H1 (cell line): ENCODE results near the gene IFT172. TPM values are rescaled to one million over a fixed set of nuclear protein-coding genes. Genes with fewer than 3 reads are reported as not detected.

Experiments used
- CTCF ChIP-seq, 3 experiments: IDR thresholded peaks; 1 replicate in 2 of 3; 2 replicates in 1 of 3; pipeline versions ENCODE4 v1.5.1 to v1.6.1; 2011; ENCODE audit warnings: low read length in 3 of 3, mild to moderate bottlenecking in 3 of 3, inconsistent platforms in 2 of 3, low read depth in 1 of 3, moderate library complexity in 1 of 3; ENCODE audit not compliant: insufficient read depth in 1 of 3; ENCODE audit errors: control extremely low read depth in 1 of 3
- E2F6 ChIP-seq: IDR thresholded peaks from 2 replicates; pipeline ENCODE4 v1.6.1; 2012; ENCODE audit warnings: inconsistent platforms
- RBBP5 ChIP-seq: IDR thresholded peaks from 2 replicates; pipeline ENCODE4 v1.7.1; 2012; ENCODE audit warnings: low read depth, mild to moderate bottlenecking, inconsistent platforms, low read length, moderate library complexity, borderline replicate concordance
- TAF1 ChIP-seq: IDR thresholded peaks from 2 replicates; pipeline ENCODE4 v1.6.1; 2011; ENCODE audit warnings: mild to moderate bottlenecking, low read depth, low read length
- TAF7 ChIP-seq: optimal IDR thresholded peaks from 2 replicates; pipeline ENCODE3; 2011; ENCODE audit warnings: low read depth, mild to moderate bottlenecking, inconsistent platforms, low read length, moderate library complexity, borderline replicate concordance
- polyA plus RNA-seq, 7 experiments: library from polyadenylated mRNA; depleted of rRNA in 3 of 7; stranded (reverse) in 5 of 7; unstranded in 2 of 7; fragments of >200 nt in 5 of 7; fragments of 200-250 nt in 2 of 7; gene quantifications; 1 replicate in 5 of 7; 2 replicates in 1 of 7; 4 replicates in 1 of 7; pipeline versions ENCODE4 v1.2.1 to v1.2.3, GENCODE V29; 2011 to 2013; ENCODE audit warnings: missing spikeins in 2 of 7, mixed read lengths in 2 of 7
- total RNA-seq: library from RNA; stranded (reverse); fragmentation: NEBNext Ultra II Directional; extraction: Animal tissue kit (Norgen Biotek cat#: 25700); gene quantifications from 2 replicates; pipeline ENCODE4 v1.2.1, GENCODE V29; 2021

Gene IFT172
- total and polyA plus RNA-seq, 2 of the 8 experiments (the other 6 are each of a cell fraction or from before 2014, with no cell fraction given): 13.5 to 14.0 TPM

GRCh38 chr2:27527182-27527581, 37.6 kb upstream of the IFT172 start (continued):
- TF ChIP-seq TAF7 (no peak), TAF1 (no peak), CTCF (IDR thresholded peaks at IDR 0.05; ENCODE audit: control extremely low read depth in 1 of 3, insufficient read depth in 1 of 3, low read depth in 1 of 3, low read length in 3 of 3) (no peak), RBBP5 (no peak), E2F6 (no peak)
